PC-3 (cell line): Measurements from ENCODE around the gene CLN3.
"Not testable (repeated sequence)": the region's sequence is repeated elsewhere in the genome, so short reads cannot be mapped to it uniquely, and the experiment has no call there.

Experiments used
- EZH2 ChIP-seq: fragments of 300-600 bp; sonication (generic); IDR thresholded peaks from one replicate; pipeline ENCODE4 v1.6.1; 2017; ENCODE audit warnings: antibody characterized with exemption, mild to moderate bottlenecking, low read length; ENCODE audit not compliant: unreplicated experiment
- EZH2phosphoT487 ChIP-seq: fragments of 300-600 bp; sonication (generic); IDR thresholded peaks from 2 replicates; pipeline ENCODE4 v1.6.1; 2018; ENCODE audit warnings: mild to moderate bottlenecking, antibody characterized with exemption, low read length, borderline replicate concordance
- TF ChIP-seq, protein P1 (sequence below): fragments of 300-600 bp; sonication (generic); conservative IDR thresholded peaks from 2 replicates; pipeline ENCODE4 v1.5.1; 2017; ENCODE audit warnings: antibody characterized with exemption, low read depth, mild to moderate bottlenecking, low read length

DNA sequence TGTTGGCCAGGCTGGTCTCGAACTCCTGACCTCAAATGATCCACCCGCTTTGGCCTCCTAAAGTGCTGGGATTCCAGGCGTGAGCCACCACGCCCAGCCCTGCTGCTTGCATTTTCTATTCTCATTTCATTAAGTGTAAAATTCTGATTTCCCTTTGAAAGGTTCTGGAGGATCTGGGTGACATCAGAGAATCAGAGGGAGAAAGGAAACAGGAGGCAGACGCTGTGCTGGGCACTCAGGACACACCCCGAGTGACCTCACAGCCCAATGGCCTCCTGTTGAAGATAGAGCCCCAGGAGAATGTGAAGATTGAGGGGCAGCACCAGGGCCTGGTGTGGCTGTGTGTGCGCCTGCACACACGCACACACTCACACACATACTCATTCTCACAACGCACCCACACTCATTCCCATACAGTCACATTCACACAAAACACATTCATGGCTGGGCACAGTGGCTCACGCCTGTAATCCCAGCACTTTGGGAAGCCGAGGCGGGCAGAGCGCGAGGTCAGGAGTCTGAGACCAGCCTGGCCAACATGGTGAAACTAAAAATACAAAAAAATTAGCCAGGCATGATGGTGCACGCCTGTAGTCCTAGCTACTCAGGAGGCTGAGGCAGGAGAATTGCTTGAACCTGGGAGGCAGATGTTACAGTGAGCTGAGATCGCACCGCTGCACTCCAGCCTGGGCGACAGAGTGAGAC lies 8.8 kb upstream of the CLN3 start:
- TF ChIP-seq, protein P1, sequence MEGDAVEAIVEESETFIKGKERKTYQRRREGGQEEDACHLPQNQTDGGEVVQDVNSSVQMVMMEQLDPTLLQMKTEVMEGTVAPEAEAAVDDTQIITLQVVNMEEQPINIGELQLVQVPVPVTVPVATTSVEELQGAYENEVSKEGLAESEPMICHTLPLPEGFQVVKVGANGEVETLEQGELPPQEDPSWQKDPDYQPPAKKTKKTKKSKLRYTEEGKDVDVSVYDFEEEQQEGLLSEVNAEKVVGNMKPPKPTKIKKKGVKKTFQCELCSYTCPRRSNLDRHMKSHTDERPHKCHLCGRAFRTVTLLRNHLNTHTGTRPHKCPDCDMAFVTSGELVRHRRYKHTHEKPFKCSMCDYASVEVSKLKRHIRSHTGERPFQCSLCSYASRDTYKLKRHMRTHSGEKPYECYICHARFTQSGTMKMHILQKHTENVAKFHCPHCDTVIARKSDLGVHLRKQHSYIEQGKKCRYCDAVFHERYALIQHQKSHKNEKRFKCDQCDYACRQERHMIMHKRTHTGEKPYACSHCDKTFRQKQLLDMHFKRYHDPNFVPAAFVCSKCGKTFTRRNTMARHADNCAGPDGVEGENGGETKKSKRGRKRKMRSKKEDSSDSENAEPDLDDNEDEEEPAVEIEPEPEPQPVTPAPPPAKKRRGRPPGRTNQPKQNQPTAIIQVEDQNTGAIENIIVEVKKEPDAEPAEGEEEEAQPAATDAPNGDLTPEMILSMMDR: not testable (repeated sequence)
- TF ChIP-seq EZH2phosphoT487, EZH2: not testable (repeated sequence)
